AG09309 (cell line): ENCODE measurements around the gene DNAH17.

ENCODE experiments used
- DNase-seq: peaks from one replicate; pipeline ENCODE4 v3.0.0-alpha.2; 2010; ENCODE audit warnings: low read depth
- H3K4me3 ChIP-seq: 2 replicates; pipeline ENCODE4 v1.5.1; 2011; ENCODE audit warnings: mild to moderate bottlenecking, low read depth, low read length, moderate library complexity; ENCODE audit not compliant: control insufficient read depth
- TF ChIP-seq, protein P1 (sequence below): IDR thresholded peaks from 2 replicates; pipeline ENCODE4 v1.5.1; 2011; ENCODE audit warnings: mild to moderate bottlenecking, low read depth, low read length, inconsistent platforms; ENCODE audit not compliant: insufficient read depth, control insufficient read depth; ENCODE audit errors: missing control alignments

The DNAH17 gene

GRCh38 chr17:78571329-78571728, 5.9 kb downstream of the DNAH17 start:
- H3K4me3 ChIP-seq: no peak overlapping the region
- TF ChIP-seq, protein P1, sequence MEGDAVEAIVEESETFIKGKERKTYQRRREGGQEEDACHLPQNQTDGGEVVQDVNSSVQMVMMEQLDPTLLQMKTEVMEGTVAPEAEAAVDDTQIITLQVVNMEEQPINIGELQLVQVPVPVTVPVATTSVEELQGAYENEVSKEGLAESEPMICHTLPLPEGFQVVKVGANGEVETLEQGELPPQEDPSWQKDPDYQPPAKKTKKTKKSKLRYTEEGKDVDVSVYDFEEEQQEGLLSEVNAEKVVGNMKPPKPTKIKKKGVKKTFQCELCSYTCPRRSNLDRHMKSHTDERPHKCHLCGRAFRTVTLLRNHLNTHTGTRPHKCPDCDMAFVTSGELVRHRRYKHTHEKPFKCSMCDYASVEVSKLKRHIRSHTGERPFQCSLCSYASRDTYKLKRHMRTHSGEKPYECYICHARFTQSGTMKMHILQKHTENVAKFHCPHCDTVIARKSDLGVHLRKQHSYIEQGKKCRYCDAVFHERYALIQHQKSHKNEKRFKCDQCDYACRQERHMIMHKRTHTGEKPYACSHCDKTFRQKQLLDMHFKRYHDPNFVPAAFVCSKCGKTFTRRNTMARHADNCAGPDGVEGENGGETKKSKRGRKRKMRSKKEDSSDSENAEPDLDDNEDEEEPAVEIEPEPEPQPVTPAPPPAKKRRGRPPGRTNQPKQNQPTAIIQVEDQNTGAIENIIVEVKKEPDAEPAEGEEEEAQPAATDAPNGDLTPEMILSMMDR: no peak
- no peak for DNase-seq

DNA sequence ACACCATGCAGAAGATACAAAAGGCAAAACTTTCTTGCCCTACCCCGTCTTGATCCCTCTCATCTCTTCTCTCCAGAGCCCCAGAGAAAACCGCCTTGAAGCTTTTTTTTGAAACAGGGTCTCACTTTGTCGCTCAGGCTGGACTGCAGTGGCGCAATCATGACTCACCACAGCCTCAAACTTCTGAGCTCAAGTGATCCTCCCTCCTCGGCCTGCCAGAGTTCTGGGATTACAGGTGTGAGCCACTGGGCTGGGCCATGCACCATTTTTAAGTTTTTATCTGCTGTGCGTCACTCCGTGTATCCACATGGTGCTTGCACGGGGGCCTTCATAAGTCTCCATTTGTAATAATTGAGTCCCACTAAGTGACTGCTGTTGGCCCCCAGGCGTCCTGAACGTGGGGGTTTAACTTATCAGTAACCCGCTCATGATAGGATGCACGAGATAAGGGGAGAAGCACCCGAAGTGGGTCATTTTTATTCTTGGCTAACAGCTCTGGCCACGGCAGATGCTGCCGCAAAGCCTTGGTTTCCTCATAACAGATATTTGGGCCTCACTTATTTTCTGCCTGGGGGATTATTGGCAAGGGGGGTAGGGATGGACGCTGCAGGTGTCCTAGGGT, 8.6 kb downstream of the DNAH17 start:
- H3K4me3 ChIP-seq: no peak overlapping the region
- DNase-seq: no peak
- TF ChIP-seq, protein P1: no peak

GRCh38 chr17:78567991-78568390, 9.2 kb downstream of the DNAH17 start:
- TF ChIP-seq, protein P1: no peak
- DNase-seq: no peak
- H3K4me3 ChIP-seq: no peak overlapping the region

DNA sequence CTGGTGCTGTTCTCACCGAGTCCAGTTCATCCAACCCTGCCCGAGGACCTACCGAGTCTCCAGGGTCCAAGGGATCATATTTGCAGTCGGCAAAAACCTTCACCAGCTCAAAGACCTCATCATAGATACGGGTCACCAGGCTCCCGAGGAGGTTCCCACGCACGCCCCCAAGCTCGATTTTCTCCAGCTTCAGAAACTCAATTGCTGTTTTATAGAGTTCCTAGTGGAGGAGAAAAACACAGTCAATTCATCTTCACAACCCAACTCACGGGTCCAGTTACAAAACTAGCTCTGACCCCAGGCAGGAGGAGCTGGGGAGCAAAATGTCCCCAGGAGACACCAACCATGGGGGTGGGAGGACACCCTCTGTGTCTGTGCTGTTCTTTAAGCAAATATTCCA, 10.2 kb downstream of the DNAH17 start:
- no peak overlapping the region for H3K4me3 ChIP-seq
- TF ChIP-seq, protein P1: no peak
- DNase-seq: no peak

DNA sequence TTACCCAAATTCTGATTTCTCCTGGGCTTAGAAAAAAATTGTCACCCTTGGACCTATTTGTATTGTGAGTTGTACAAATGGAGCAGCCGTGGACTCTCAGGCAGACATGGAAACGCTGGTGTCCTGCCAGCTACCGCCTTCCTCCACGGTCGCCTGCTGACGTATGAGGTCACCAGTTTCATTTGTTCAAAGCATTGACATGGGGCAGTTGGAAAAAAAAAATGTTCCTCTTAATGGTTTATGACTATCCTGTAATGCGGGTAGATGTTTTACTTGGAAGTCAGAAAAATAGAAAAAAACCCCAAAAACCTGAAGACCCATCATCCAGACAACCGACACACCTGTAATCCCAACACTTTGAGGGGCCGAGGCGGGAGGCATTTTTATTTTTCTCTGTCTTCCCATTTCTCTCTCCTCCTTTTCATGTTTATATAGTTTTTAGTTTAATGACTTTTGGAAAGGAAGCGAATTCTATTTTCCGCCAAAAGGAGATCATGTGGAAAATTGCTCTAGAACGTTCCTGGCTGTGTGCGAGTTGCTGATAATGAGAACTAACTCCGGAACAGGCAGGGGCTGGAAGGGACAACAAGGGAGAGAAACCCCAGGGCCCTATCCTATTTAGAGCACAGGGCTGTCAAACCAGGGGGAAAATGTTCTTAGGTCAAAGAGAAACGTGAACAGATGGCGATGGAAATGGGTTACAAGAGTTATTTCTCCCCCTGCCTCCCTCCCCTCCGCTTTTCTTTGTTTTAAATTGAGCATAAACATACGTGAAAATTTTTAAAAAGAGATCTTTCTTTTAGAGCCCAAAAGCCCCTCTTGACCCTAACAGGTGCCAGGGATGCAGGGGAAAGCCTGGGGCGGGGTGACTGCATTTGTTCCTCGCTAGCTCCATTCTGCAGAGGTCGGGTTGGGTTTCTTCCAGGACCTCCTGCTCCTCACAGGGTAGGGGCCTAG, 13.7 kb downstream of the DNAH17 start:
- no peak overlapping the region for H3K4me3 ChIP-seq
- no peak for DNase-seq
- TF ChIP-seq, protein P1: no peak

DNA sequence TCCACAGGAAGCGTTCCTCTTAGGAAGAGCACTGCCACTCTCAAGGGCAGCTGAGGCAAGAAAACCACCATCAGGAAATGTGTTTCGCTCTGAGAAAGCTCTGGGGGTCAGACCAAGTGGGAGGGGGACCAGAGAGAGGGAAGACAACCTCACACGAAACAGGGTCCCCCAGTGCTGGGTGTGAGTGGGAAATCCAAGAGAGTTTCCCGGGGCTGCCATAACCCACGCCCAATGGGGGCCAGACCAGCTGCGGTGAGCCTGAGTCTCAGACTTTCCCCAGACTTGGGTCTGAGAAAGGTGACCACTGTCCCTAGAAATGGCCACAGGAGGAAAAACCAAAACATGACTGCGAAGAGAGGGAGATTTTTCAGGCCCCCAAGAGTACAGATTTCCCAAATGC, 14.5 kb downstream of the DNAH17 start:
- TF ChIP-seq, protein P1: no peak
- no peak for DNase-seq
- H3K4me3 ChIP-seq: no peak overlapping the region
